Osteoblast (primary cell): ENCODE data around the gene OGFOD2. TPM values are rescaled to one million over a fixed set of nuclear protein-coding genes. Genes with fewer than 3 reads are reported as not detected.

Experiments used
- DNase-seq: peaks from one replicate; pipeline ENCODE4 v3.0.0; 2011; ENCODE audit warnings: low spot score, mixed read lengths; ENCODE audit not compliant: insufficient read length; ENCODE audit errors: missing footprints
- H2AFZ ChIP-seq: 2 replicates; pipeline ENCODE4 v1.6.0; 2011; ENCODE audit warnings: mild to moderate bottlenecking, low read length
- H3K27ac ChIP-seq: 2 replicates; pipeline ENCODE4 v1.5.1; 2011; ENCODE audit warnings: mild to moderate bottlenecking, low read depth, low read length, moderate library complexity
- H3K27me3 ChIP-seq: 2 replicates; pipeline ENCODE4 v1.6.0; 2012; ENCODE audit warnings: mild to moderate bottlenecking, control low read depth, inconsistent platforms, low read length, moderate library complexity; ENCODE audit not compliant: insufficient read depth
- H3K36me3 ChIP-seq: 2 replicates; pipeline ENCODE4 v1.5.1; 2011; ENCODE audit warnings: mild to moderate bottlenecking, low read length, control low read depth, moderate library complexity; ENCODE audit not compliant: insufficient read depth
- H3K4me1 ChIP-seq: 2 replicates; pipeline ENCODE4 v1.5.1; 2011; ENCODE audit warnings: mild to moderate bottlenecking, low read length, control low read depth, moderate library complexity; ENCODE audit not compliant: insufficient read depth
- H3K4me2 ChIP-seq: 2 replicates; pipeline ENCODE4 v1.6.0; 2011; ENCODE audit warnings: mild to moderate bottlenecking, low read length; ENCODE audit not compliant: insufficient read depth
- H3K4me3 ChIP-seq: fragments of 200-600 bp; sonication (generic); 3 replicates; pipeline ENCODE4 v1.5.1; 2012; ENCODE audit warnings: mild to moderate bottlenecking, low read length, inconsistent platforms; ENCODE audit not compliant: insufficient read depth
- H3K79me2 ChIP-seq: 2 replicates; pipeline ENCODE4 v1.6.0; 2012; ENCODE audit warnings: mild to moderate bottlenecking, low read length, control low read depth, inconsistent platforms; ENCODE audit not compliant: insufficient read depth
- H3K9me3 ChIP-seq: 2 replicates; pipeline ENCODE4 v1.5.1; 2011; ENCODE audit warnings: low read depth, low read length, control low read depth
- H4K20me1 ChIP-seq: 2 replicates; pipeline ENCODE4 v1.6.0; 2012; ENCODE audit warnings: mild to moderate bottlenecking, low read length, control low read depth; ENCODE audit not compliant: insufficient read depth
- CTCF ChIP-seq: IDR thresholded peaks from 2 replicates; pipeline ENCODE4 v1.5.1; 2011; ENCODE audit warnings: mild to moderate bottlenecking, low read depth, low read length, moderate library complexity; ENCODE audit errors: extremely low read depth
- total RNA-seq: library from RNA; depleted of rRNA; stranded (reverse); fragments of >200 nt; gene quantifications from 2 replicates; pipeline ENCODE4 v1.2.3, GENCODE V29; 2012

The OGFOD2 gene
- total RNA-seq, 1 donor: 6.5 TPM

- peaks cover 15% of the 10 kb centered on the region for H3K4me1 ChIP-seq
- peak overlapping the region; percentile 42 for H3K27ac ChIP-seq
- H3K9me3 ChIP-seq: no peaks in the 10 kb centered on the region
- H4K20me1 ChIP-seq: peaks cover 20% of the 10 kb centered on the region
- TF ChIP-seq CTCF: peak; percentile 89
- H3K27me3 ChIP-seq: no peaks in the 10 kb centered on the region
- H3K4me2 ChIP-seq: no peak overlapping the region
- H3K36me3 ChIP-seq: peaks cover 10% of the 10 kb centered on the region
- peak; percentile 95 for DNase-seq
- H3K79me2 ChIP-seq: no peaks in the 10 kb centered on the region
- H2AFZ ChIP-seq: no peak overlapping the region
- no peak overlapping the region for H3K4me3 ChIP-seq
Observed at GRCh38 chr12:122951979-122952892, 22.8 kb upstream of the OGFOD2 start.

- TF ChIP-seq CTCF: no peak
- Histone ChIP-seq H3K4me1 (peaks cover 11% of the 10 kb centered on the region), H3K27ac (no peak overlapping the region), H3K4me2 (no peak overlapping the region), H3K4me3 (no peak overlapping the region), H3K9me3 (no peaks in the 10 kb centered on the region), H3K27me3 (no peaks in the 10 kb centered on the region), H4K20me1 (peaks cover 26% of the 10 kb centered on the region), H3K79me2 (no peaks in the 10 kb centered on the region), H3K36me3 (peaks cover 19% of the 10 kb centered on the region), H2AFZ (no peak overlapping the region)
- DNase-seq: peak; percentile 56
Observed at GRCh38 chr12:122955156-122955555, 19.9 kb upstream of the OGFOD2 start.

DNA sequence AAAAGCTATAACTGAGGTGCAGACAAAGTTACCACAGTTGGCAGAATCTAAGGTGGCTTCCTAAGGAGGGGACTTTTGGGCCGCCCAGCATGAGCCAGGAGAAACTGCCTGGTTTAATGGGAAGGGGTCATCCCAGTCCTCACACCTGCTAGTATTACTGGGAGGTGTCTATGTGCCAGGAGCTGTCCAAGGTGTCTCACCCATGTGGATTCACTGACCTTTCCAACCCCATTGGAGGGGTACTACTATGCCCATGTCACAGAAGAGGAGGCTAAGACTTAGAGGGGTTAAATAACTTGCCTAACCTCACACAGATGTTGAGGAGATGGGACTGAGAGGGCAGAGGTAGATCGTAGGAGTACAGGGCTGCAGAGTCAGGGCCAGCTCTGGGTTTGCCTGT is 19.0 kb upstream of the OGFOD2 start:
- peaks cover 9% of the 10 kb centered on the region for H3K4me1 ChIP-seq
- no peak overlapping the region for H3K4me2 ChIP-seq
- H3K27ac ChIP-seq: no peak overlapping the region
- H3K27me3 ChIP-seq: no peaks in the 10 kb centered on the region
- peak; percentile 65 for DNase-seq
- H4K20me1 ChIP-seq: peaks cover 26% of the 10 kb centered on the region
- no peaks in the 10 kb centered on the region for H3K9me3 ChIP-seq
- H3K4me3 ChIP-seq: no peak overlapping the region
- H3K79me2 ChIP-seq: no peaks in the 10 kb centered on the region
- no peak overlapping the region for H2AFZ ChIP-seq
- H3K36me3 ChIP-seq: peaks cover 19% of the 10 kb centered on the region
- TF ChIP-seq CTCF: no peak

DNA sequence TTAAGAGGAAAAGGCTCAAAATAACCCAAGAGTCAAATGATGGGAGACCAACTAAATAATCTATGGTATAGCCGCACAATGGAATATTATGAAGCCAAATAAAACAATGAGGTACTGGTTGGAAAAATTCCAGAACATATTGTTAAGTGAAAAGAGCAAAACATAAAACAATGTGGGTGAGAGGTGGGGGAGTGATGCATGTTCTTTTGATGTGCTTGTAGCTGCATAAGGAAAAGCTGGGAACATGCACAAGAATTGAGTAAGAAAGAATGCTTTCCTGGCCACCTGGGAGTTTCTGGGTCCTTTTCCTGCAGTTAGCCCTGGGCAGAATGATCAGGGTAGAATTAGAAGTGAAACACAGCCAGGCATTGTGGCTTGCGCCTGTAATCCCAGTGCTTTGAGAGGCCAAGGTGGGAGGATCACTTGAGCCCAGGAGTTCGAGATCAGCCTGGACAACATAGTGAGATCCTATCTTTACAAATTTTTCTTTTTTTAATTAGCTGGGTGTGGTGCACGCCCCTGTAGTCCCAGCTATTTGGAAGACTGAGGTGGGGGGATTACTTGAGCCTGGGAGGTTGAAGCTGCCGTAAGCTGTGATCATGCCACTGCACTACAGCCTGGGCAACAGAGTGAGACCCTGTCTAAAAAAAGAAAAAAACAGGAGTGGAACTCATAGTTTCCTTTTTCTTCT is 16.7 kb upstream of the OGFOD2 start:
- no peak overlapping the region for H2AFZ ChIP-seq

More for the DNA sequence above, 16.7 kb upstream of the OGFOD2 start:
- Histone ChIP-seq H3K4me1 (peaks cover under 1% of the 10 kb centered on the region), H3K27me3 (no peaks in the 10 kb centered on the region), H3K36me3 (peaks cover 19% of the 10 kb centered on the region), H3K9me3 (no peaks in the 10 kb centered on the region), H3K4me3 (no peak overlapping the region), H3K27ac (no peak overlapping the region), H3K4me2 (no peak overlapping the region), H4K20me1 (peaks cover 26% of the 10 kb centered on the region), H3K79me2 (peaks cover 9% of the 10 kb centered on the region)
- no peak for TF ChIP-seq CTCF
- DNase-seq: peak; percentile 22
